GM20000 (cell line): ENCODE results near the gene CDH22.
A peak's percentile ranks its signal among the peaks of the same experiment; 100 is the strongest.

Experiments
- DNase-seq: peaks from one replicate; pipeline ENCODE4 v3.0.0; 2012; ENCODE audit warnings: low spot score
- CTCF ChIP-seq: IDR thresholded peaks from 2 replicates; pipeline ENCODE4 v1.5.1; 2012; ENCODE audit warnings: mild to moderate bottlenecking, control low read depth; ENCODE audit errors: extremely low read depth, missing control alignments

Gene CDH22

GRCh38 chr20:46206992-46207549 is 101.2 kb downstream of the CDH22 start:
- no peak for TF ChIP-seq CTCF
- DNase-seq: no peak

GRCh38 chr20:46206025-46206424 is 102.3 kb downstream of the CDH22 start:
- peak; percentile 66 for DNase-seq
- no peak for TF ChIP-seq CTCF

GRCh38 chr20:46205349-46205748 is 102.9 kb downstream of the CDH22 start:
- DNase-seq: no peak
- no peak for TF ChIP-seq CTCF

- no peak for TF ChIP-seq CTCF
- no peak for DNase-seq
Observed at GRCh38 chr20:46204594-46205186, 103.6 kb downstream of the CDH22 start.

GRCh38 chr20:46203510-46203837 is 104.8 kb downstream of the CDH22 start:
- no peak for DNase-seq
- no peak for TF ChIP-seq CTCF

GRCh38 chr20:46202766-46203509 is 105.4 kb downstream of the CDH22 start:
- no peak for DNase-seq
- no peak for TF ChIP-seq CTCF
